HepG2 (cell line): ENCODE measurements around the gene TMEM63C.

Source experiments
- DNMT1 ChIP-seq: sonication (generic); formaldehyde crosslinking; IDR thresholded peaks from 2 replicates; pipeline ENCODE4 v1.5.1; 2020; ENCODE audit warnings: mild to moderate bottlenecking, missing genetic modification reagents
- SMC3 ChIP-seq: IDR thresholded peaks from 2 replicates; pipeline ENCODE4 v1.6.1; 2011; ENCODE audit warnings: low read length, improper control_type of control experiment
- TF ChIP-seq, protein P1 (sequence below): sonication (generic); formaldehyde crosslinking; IDR thresholded peaks from 2 replicates; pipeline ENCODE4 v1.4.0; 2020; ENCODE audit warnings: mild to moderate bottlenecking, missing genetic modification reagents
- TF ChIP-seq, protein P2 (sequence below): IDR thresholded peaks from 2 replicates; pipeline ENCODE4 v1.6.1; 2018; ENCODE audit warnings: missing genetic modification reagents, mild to moderate bottlenecking, missing compliant biosample characterization
- TF ChIP-seq, protein P3 (sequence below): sonication (generic); formaldehyde crosslinking; IDR thresholded peaks from 2 replicates; pipeline ENCODE4 v1.5.1; 2020; ENCODE audit warnings: mild to moderate bottlenecking, missing genetic modification reagents, moderate library complexity
- TF ChIP-seq, protein P4 (sequence below), 2 experiments: sonication (generic) in 1 of 2; formaldehyde crosslinking in 1 of 2; IDR thresholded peaks; 2 replicates each; pipeline versions ENCODE4 v1.4.0 to v1.6.1; 2018 to 2020; ENCODE audit warnings: missing genetic modification reagents in 2 of 2, borderline replicate concordance in 1 of 2, low read depth in 1 of 2, mild to moderate bottlenecking in 1 of 2, missing biosample characterization in 1 of 2

DNA sequence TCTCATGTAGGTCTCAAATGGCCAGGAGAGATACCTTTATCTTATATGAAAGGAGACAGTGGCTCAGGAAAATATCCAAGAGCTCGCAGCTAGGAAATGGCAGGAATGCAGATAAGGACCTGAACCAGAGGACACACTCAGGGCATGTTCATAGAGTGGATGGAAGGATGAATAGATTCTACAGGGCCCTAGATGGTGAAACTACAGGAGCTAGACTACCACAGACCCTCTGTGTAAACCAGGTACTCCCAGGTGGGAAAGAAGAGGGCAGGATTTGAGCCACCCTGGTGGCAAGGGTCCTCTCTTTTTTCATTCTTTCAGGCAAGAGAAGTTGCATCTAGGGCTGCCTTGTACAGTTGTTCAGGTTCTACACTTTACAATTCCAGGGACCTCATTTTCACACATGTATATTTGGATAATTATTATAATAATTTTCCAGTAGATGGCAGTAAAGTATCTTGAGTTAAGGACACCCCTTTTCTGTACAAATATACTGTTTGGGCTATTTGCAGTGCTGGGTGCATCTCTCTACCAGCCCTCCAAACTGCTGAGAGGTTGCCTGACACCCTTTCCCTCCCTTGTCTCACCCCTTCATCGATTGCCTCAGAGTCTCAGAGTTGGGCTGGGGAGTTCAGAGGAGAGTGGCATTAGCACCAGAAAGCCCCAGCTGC, 29.5 kb upstream of the TMEM63C start:
- TF ChIP-seq DNMT1 (CRISPR knock-in tag) (no peak), SMC3 (no peak)
- TF ChIP-seq, protein P1, sequence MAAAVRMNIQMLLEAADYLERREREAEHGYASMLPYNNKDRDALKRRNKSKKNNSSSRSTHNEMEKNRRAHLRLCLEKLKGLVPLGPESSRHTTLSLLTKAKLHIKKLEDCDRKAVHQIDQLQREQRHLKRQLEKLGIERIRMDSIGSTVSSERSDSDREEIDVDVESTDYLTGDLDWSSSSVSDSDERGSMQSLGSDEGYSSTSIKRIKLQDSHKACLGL: no peak
- TF ChIP-seq, protein P2, sequence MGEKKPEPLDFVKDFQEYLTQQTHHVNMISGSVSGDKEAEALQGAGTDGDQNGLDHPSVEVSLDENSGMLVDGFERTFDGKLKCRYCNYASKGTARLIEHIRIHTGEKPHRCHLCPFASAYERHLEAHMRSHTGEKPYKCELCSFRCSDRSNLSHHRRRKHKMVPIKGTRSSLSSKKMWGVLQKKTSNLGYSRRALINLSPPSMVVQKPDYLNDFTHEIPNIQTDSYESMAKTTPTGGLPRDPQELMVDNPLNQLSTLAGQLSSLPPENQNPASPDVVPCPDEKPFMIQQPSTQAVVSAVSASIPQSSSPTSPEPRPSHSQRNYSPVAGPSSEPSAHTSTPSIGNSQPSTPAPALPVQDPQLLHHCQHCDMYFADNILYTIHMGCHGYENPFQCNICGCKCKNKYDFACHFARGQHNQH (CRISPR knock-in tag): no peak
- TF ChIP-seq, protein P3, sequence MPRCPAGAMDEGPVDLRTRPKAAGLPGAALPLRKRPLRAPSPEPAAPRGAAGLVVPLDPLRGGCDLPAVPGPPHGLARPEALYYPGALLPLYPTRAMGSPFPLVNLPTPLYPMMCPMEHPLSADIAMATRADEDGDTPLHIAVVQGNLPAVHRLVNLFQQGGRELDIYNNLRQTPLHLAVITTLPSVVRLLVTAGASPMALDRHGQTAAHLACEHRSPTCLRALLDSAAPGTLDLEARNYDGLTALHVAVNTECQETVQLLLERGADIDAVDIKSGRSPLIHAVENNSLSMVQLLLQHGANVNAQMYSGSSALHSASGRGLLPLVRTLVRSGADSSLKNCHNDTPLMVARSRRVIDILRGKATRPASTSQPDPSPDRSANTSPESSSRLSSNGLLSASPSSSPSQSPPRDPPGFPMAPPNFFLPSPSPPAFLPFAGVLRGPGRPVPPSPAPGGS (CRISPR knock-in tag): no peak
- TF ChIP-seq, protein P4, sequence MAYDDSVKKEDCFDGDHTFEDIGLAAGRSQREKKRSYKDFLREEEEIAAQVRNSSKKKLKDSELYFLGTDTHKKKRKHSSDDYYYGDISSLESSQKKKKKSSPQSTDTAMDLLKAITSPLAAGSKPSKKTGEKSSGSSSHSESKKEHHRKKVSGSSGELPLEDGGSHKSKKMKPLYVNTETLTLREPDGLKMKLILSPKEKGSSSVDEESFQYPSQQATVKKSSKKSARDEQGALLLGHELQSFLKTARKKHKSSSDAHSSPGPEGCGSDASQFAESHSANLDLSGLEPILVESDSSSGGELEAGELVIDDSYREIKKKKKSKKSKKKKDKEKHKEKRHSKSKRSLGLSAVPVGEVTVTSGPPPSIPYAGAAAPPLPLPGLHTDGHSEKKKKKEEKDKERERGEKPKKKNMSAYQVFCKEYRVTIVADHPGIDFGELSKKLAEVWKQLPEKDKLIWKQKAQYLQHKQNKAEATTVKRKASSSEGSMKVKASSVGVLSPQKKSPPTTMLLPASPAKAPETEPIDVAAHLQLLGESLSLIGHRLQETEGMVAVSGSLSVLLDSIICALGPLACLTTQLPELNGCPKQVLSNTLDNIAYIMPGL (CRISPR knock-in tag; IDR thresholded peaks at IDR 0.05; ENCODE audit: borderline replicate concordance in 1 of 2, low read depth in 1 of 2): no peak
